GM12878 (cell line): ENCODE data around the gene DUS1L. TPM values are rescaled to one million over a fixed set of nuclear protein-coding genes. Genes with fewer than 3 reads are reported as not detected.

Experiments
- ATAC-seq: fragments of 200-7000 bp; cut with Tn5 transposase; 3 replicates; pipeline ENCODE4 v1.9.1; 2020; ENCODE audit warnings: mild to moderate bottlenecking, moderate library complexity
- BruUV-seq: library from RNA; stranded (reverse); fragments of 400-500 nt; replicated peaks from 2 replicates; lab custom pipeline; 2021; lab: Mats Ljungman, UMichigan
- CTCF ChIA-PET: fragments of 300-600 bp; sonication (Branson Sonifier 250); formaldehyde crosslinking; extraction: SDS; loops from one replicate; lab custom pipeline; 2021; ENCODE audit warnings: inconsistent platforms; lab: Yijun Ruan, JAX
- POLR2A ChIA-PET: fragments of 350-600 bp; formaldehyde crosslinking; extraction: SDS; loops from one replicate; lab custom pipeline; 2021; ENCODE audit warnings: inconsistent platforms; lab: Charles Lee
- RAD21 ChIA-PET: fragments of 300-600 bp; sonication (Branson Sonifier 250); formaldehyde crosslinking; loops from one replicate; lab custom pipeline; 2023; ENCODE audit warnings: antibody characterized with exemption; ENCODE audit not compliant: unreplicated experiment; lab: Charles Lee
- SMC1A ChIA-PET: fragments of 300-600 bp; sonication (Branson Sonifier 250); formaldehyde crosslinking; loops from one replicate; lab custom pipeline; 2023; ENCODE audit not compliant: unreplicated experiment, uncharacterized antibody; lab: Charles Lee
- DNase-seq: peaks from one replicate; pipeline ENCODE4 v3.0.0-alpha.2; 2011; ENCODE audit warnings: low read depth, low spot score
- FAIRE-seq: peaks from 3 replicates; lab custom pipeline; 2011; peaks lifted over from hg19 to GRCh38; lab: Jason Lieb, UNC
- H2AFZ ChIP-seq: 2 replicates; pipeline ENCODE4 v1.6.0; 2011; ENCODE audit warnings: low read depth, low read length, control low read depth; ENCODE audit not compliant: control insufficient read depth
- H3K27ac ChIP-seq: 2 replicates; pipeline ENCODE4 v1.5.1; 2011; ENCODE audit warnings: control low read depth; ENCODE audit not compliant: control insufficient read depth, insufficient read depth
- H3K27me3 ChIP-seq, 2 experiments: replicated peaks in 1 of 2; 2 replicates each; pipeline versions ENCODE4 v1.6.0 to v1.6.1; 2011; ENCODE audit warnings: low read length in 1 of 2; ENCODE audit not compliant: control insufficient read depth in 2 of 2, insufficient read depth in 2 of 2
- H3K36me3 ChIP-seq, 2 experiments: 2 replicates each; pipeline ENCODE4 v1.5.1; 2011; ENCODE audit warnings: low read length in 1 of 2; ENCODE audit not compliant: control insufficient read depth in 2 of 2, insufficient read depth in 2 of 2
- H3K4me1 ChIP-seq: 2 replicates; pipeline ENCODE4 v1.6.1; 2011; ENCODE audit warnings: mild to moderate bottlenecking, low read length, moderate library complexity, mixed read lengths; ENCODE audit not compliant: control insufficient read depth, insufficient read depth
- H3K4me2 ChIP-seq: 2 replicates; pipeline ENCODE4 v1.6.0; 2011; ENCODE audit warnings: control low read depth; ENCODE audit not compliant: control insufficient read depth, insufficient read depth
- H3K4me3 ChIP-seq: fragments of 200-600 bp; sonication (generic); 2 replicates; pipeline ENCODE4 v1.5.1; 2016
- H3K79me2 ChIP-seq: 2 replicates; pipeline ENCODE4 v1.6.0; 2011; ENCODE audit warnings: low read length; ENCODE audit not compliant: control insufficient read depth, insufficient read depth
- H3K9ac ChIP-seq: 2 replicates; pipeline ENCODE4 v1.8.0; 2011; ENCODE audit warnings: low read length, control low read depth, mixed read lengths; ENCODE audit not compliant: control insufficient read depth, insufficient read depth
- H3K9me3 ChIP-seq: replicated peaks from 3 replicates; pipeline ENCODE4 v1.5.1; 2011; ENCODE audit warnings: mild to moderate bottlenecking, low read length; ENCODE audit not compliant: control insufficient read depth, insufficient read depth
- H4K20me1 ChIP-seq: 2 replicates; pipeline ENCODE4 v1.6.0; 2011; ENCODE audit not compliant: control insufficient read depth, insufficient read depth
- CBX3 ChIP-seq: fragments of 200-600 bp; sonication (generic); IDR thresholded peaks from 2 replicates; pipeline ENCODE4 v1.6.1; 2016; ENCODE audit warnings: low read depth, borderline replicate concordance
- CEBPB ChIP-seq, 2 experiments: fragments of 150-350 bp in 1 of 2; IDR thresholded peaks; 2 replicates each; pipeline ENCODE4 v1.6.1; 2012 to 2014; ENCODE audit warnings: low read depth in 2 of 2, low read length in 2 of 2, borderline replicate concordance in 1 of 2, inconsistent platforms in 1 of 2
- EED ChIP-seq: sonication (generic); IDR thresholded peaks from 2 replicates; pipeline ENCODE4 v1.6.1; 2016; ENCODE audit warnings: antibody characterized with exemption, low read depth
- EP300 ChIP-seq, 2 experiments: fragments of 150-350 bp in 1 of 2; IDR thresholded peaks; 2 replicates each; pipeline ENCODE4 v1.6.1; 2011 to 2012; ENCODE audit warnings: low read depth in 2 of 2, low read length in 2 of 2, borderline replicate concordance in 1 of 2, improper control_type of control experiment in 1 of 2, inconsistent platforms in 1 of 2; ENCODE audit not compliant: control insufficient read depth in 1 of 2
- KLF5 ChIP-seq: fragments of 450-650 bp; IDR thresholded peaks from 2 replicates; pipeline ENCODE4 v1.6.1; 2014; ENCODE audit warnings: mild to moderate bottlenecking; ENCODE audit not compliant: partially characterized antibody
- POLR2A ChIP-seq: IDR thresholded peaks from 2 replicates; pipeline ENCODE4 v1.6.1; 2011; ENCODE audit warnings: low read depth, mild to moderate bottlenecking, low read length
- ZNF24 ChIP-seq: fragments of 450-650 bp; IDR thresholded peaks from 2 replicates; pipeline ENCODE4 v1.6.1; 2017; ENCODE audit warnings: antibody characterized with exemption, mild to moderate bottlenecking
- WGBS: methylation state at CpG from one replicate; pipeline ENCODE4 v1.1.6; 2016; ENCODE audit warnings: low lambda C conversion rate; ENCODE audit not compliant: insufficient replicate concordance, insufficient coverage; ENCODE audit errors: missing lambda C conversion rate; 5-methylcytosine and 5-hydroxymethylcytosine counted together
- in situ Hi-C: fragments of 300-500 bp; cut with MboI; formaldehyde crosslinking; loops from 9 replicates; pipeline ENCODE4 v1.14.3; 2018; ENCODE audit warnings: mixed read lengths
- intact Hi-C: fragments of 100-400 bp; cut with micrococcal nuclease; formaldehyde crosslinking; loops from one replicate; pipeline ENCODE4 v1.14.2; 2022; ENCODE audit not compliant: unreplicated experiment
- polyA plus RNA-seq, 11 experiments: library from polyadenylated mRNA; depleted of rRNA in 4 of 11; unstranded in 6 of 11; stranded (reverse) in 5 of 11; fragments of >200 nt; fragmentation: Nextera tagmentation in 4 of 11; fragmentation: Illumina TruSeq in 1 of 11; extraction: Ambion mirVana in 4 of 11; extraction: Trizol in 1 of 11; gene quantifications; 1 replicate in 1 of 11; 2 replicates in 10 of 11; pipeline versions ENCODE4 v1.2.1 to v1.2.3, GENCODE V29; 2011 to 2016; ENCODE audit warnings: inconsistent platforms in 2 of 11, missing spikeins in 2 of 11, low read depth in 1 of 11
- total RNA-seq, 4 experiments: library from RNA; depleted of rRNA in 3 of 4; stranded (reverse); fragments of >200 nt in 3 of 4; fragmentation: Illumina TruSeq in 1 of 4; extraction: Trizol in 1 of 4; gene quantifications; 2 replicates each; pipeline versions ENCODE4 v1.2.1 to v1.2.3, GENCODE V29; 2013 to 2021

The DUS1L gene
- total and polyA plus RNA-seq, 10 of the 15 experiments (the other 5 are each of a cell fraction or from before 2014, with no cell fraction given), result 6.1 to 157 (median 44.5) TPM

GRCh38 chr17:82018989-82019689, 46.5 kb downstream of the DUS1L start:
- Histone ChIP-seq H3K27ac (no peak overlapping the region), H3K9ac (no peak overlapping the region), H3K4me3 (no peak overlapping the region), H4K20me1 (no peaks in the 10 kb centered on the region), H3K36me3 (no peaks in the 10 kb centered on the region; a peak in 2 of 4 replicates), H3K79me2 (peaks cover 26% of the 10 kb centered on the region), H3K4me2 (no peak overlapping the region), H3K9me3 (no peaks in the 10 kb centered on the region), H3K27me3 (no peaks in the 10 kb centered on the region), H2AFZ (no peak overlapping the region), H3K4me1 (peaks cover 9% of the 10 kb centered on the region)
- RAD21 ChIA-PET, result interaction anchor here (0.5 to 4.4 kb wide), 7 partner anchors 11 to 87 kb away, joined by 3 to 68 read pairs (median 4); partner anchors contain the start of gene NOTUM
- no peak for ATAC-seq
- CTCF ChIA-PET, result interaction anchor here (1.0 to 5.0 kb wide), 13 partner anchors 9 to 169 kb away, joined by 3 to 89 read pairs (median 5); partner anchors contain the start of genes DCXR and NOTUM
- in situ Hi-C loops, result no loop called here
- DNase-seq, result no peak
- BruUV-seq, result no TSS peak
- WGBS, result 82% methylated on average over 21 of the region's 33 CpGs
- FAIRE-seq, result no peak
- intact Hi-C loops, result no loop called here
- POLR2A ChIA-PET, result interaction anchor here (1.0 kb wide), 1 partner anchor 19 kb away, joined by 3 read pairs; the partner anchor contains the start of gene DCXR
- TF ChIP-seq KLF5 (no peak), ZNF24 (no peak), EED (no peak), POLR2A (peak; percentile 72), CEBPB (IDR thresholded peaks at IDR 0.05; ENCODE audit: borderline replicate concordance in 1 of 2, low read depth in 2 of 2, low read length in 2 of 2) (no peak), CBX3 (no peak), EP300 (IDR thresholded peaks at IDR 0.05; ENCODE audit: borderline replicate concordance in 1 of 2, control insufficient read depth in 1 of 2, low read depth in 2 of 2, low read length in 2 of 2) (no peak)
- SMC1A ChIA-PET, result interaction anchor here (1.1 kb wide), 1 partner anchor 60 kb away, joined by 4 read pairs; no protein-coding TSS in a partner anchor
